Activated CD8-positive, alpha-beta T cell treated with anti-CD3 and anti-CD28 coated beads for 36 hours (primary cell): Measurements from ENCODE around the gene ABCD1. TPM values are rescaled to one million over a fixed set of nuclear protein-coding genes. Genes with fewer than 3 reads are reported as not detected.
"Not testable (repeated sequence)": the region's sequence is repeated elsewhere in the genome, so short reads cannot be mapped to it uniquely, and the experiment has no call there.

Source experiments
- ATAC-seq: fragments of 200-7000 bp; cut with Tn5 transposase; one replicate; pipeline ENCODE4 v1.10.0; 2021; ENCODE audit warnings: mild to moderate bottlenecking, moderate library complexity
- CTCF ChIA-PET: fragments of 350-600 bp; sonication (Branson Sonifier 250); formaldehyde crosslinking; loops from one replicate; lab custom pipeline; 2021; ENCODE audit warnings: antibody characterized with exemption; lab: Charles Lee
- POLR2A ChIA-PET: fragments of 350-600 bp; sonication (Branson Sonifier 250); formaldehyde crosslinking; loops from one replicate; lab custom pipeline; 2021; ENCODE audit warnings: antibody characterized with exemption; lab: Charles Lee
- DNase-seq: peaks from one replicate; pipeline ENCODE4 v3.0.0-alpha.2; 2020
- H3K27ac Mint-ChIP-seq: one replicate; pipeline ENCODE4 v1.8.0; 2021; ENCODE audit warnings: mild to moderate bottlenecking, mixed read lengths
- H3K27me3 Mint-ChIP-seq: one replicate; pipeline ENCODE4 v1.8.0; 2021; ENCODE audit warnings: mixed read lengths
- H3K36me3 Mint-ChIP-seq: one replicate; pipeline ENCODE4 v1.8.0; 2021; ENCODE audit warnings: low read depth, mixed read lengths
- H3K4me1 Mint-ChIP-seq: one replicate; pipeline ENCODE4 v1.8.0; 2021; ENCODE audit warnings: low read depth, mixed read lengths
- H3K4me3 Mint-ChIP-seq: one replicate; pipeline ENCODE4 v1.8.0; 2021; ENCODE audit warnings: mild to moderate bottlenecking, moderate library complexity, mixed read lengths
- H3K9me3 Mint-ChIP-seq: one replicate; pipeline ENCODE4 v1.8.0; 2021; ENCODE audit warnings: mixed read lengths
- intact Hi-C: fragments of 100-400 bp; cut with micrococcal nuclease; formaldehyde crosslinking; loops from one replicate; pipeline ENCODE4 v1.10.0; 2022
- total RNA-seq, 2 experiments: library from RNA; stranded (reverse); gene quantifications; one replicate each; pipeline ENCODE4 v1.2.3, GENCODE V29; 2021
- TF ChIP-seq, protein P1 (sequence below): fragments of 200-600 bp; IDR thresholded peaks from one replicate; pipeline ENCODE4 v1.8.0; 2022; ENCODE audit warnings: antibody characterized with exemption, mild to moderate bottlenecking

Gene ABCD1
- total RNA-seq, 2 experiments from 2014 or later = 3.9 to 4.4 TPM

DNA sequence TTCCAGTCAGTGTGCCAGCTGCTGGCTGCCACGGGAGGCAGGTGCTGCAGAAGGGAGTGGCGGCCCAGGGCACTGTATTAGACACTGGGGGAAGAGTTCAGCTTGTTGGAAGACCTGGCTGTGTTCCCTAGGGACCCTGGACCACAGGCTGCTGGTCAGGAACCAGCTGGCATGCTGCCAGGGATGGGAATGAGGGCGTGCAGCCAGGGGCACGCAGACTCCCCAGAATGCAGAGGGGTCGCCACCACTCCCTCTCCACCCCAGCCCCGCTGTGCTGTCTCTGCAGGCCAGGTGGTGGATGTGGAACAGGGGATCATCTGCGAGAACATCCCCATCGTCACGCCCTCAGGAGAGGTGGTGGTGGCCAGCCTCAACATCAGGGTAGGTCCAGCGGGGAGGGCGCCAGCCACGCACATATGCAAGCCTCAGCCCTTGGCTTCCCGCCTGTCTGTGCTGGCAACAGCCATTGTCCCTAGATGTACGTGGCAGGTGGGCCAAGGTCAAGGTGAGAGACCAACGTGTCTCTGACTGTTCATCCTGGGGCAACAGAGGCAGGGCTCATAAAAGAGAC, 12.3 kb downstream of the ABCD1 start:
- Mint-ChIP-seq H3K36me3 (peaks cover 3% of the 10 kb centered on the region), H3K4me3 (no peak overlapping the region), H3K27ac (no peak overlapping the region), H3K4me1 (peaks cover 20% of the 10 kb centered on the region), H3K27me3 (no peaks in the 10 kb centered on the region), H3K9me3 (peaks cover under 1% of the 10 kb centered on the region)
- ATAC-seq (no peak), DNase-seq (no peak)
- intact Hi-C loops = no loop called here
- TF ChIP-seq, protein P1, sequence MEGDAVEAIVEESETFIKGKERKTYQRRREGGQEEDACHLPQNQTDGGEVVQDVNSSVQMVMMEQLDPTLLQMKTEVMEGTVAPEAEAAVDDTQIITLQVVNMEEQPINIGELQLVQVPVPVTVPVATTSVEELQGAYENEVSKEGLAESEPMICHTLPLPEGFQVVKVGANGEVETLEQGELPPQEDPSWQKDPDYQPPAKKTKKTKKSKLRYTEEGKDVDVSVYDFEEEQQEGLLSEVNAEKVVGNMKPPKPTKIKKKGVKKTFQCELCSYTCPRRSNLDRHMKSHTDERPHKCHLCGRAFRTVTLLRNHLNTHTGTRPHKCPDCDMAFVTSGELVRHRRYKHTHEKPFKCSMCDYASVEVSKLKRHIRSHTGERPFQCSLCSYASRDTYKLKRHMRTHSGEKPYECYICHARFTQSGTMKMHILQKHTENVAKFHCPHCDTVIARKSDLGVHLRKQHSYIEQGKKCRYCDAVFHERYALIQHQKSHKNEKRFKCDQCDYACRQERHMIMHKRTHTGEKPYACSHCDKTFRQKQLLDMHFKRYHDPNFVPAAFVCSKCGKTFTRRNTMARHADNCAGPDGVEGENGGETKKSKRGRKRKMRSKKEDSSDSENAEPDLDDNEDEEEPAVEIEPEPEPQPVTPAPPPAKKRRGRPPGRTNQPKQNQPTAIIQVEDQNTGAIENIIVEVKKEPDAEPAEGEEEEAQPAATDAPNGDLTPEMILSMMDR = no peak
- ChIA-PET CTCF (no interaction called here), POLR2A (no interaction called here)

DNA sequence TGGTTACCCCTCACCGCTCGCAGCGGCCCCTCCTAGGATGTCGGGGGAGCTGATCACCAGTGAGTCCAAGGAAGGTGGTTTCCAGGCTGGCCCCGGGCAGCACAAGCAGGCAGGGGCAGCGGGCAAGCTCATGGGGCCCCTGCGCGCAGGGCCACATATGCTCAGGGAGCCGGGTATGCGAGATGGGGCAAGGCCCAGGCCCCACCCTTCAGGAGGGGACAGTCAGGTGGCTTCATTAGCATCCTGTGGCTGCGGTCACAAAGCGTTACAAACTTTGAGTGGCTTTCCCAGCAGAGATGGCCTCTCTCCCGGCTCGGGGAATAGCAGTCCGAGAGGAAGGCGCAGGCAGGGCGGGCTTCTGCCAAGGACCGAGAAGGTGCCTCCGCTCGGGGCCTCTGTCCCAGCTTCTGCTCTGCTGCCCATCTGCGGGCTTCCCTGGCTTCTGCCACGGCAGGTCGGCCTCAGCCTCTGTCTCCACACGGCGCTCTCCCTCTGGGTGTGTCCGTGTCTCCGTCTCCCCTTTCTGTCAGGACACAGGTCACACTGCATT, 13.5 kb downstream of the ABCD1 start:
- ATAC-seq = no peak

DNA sequence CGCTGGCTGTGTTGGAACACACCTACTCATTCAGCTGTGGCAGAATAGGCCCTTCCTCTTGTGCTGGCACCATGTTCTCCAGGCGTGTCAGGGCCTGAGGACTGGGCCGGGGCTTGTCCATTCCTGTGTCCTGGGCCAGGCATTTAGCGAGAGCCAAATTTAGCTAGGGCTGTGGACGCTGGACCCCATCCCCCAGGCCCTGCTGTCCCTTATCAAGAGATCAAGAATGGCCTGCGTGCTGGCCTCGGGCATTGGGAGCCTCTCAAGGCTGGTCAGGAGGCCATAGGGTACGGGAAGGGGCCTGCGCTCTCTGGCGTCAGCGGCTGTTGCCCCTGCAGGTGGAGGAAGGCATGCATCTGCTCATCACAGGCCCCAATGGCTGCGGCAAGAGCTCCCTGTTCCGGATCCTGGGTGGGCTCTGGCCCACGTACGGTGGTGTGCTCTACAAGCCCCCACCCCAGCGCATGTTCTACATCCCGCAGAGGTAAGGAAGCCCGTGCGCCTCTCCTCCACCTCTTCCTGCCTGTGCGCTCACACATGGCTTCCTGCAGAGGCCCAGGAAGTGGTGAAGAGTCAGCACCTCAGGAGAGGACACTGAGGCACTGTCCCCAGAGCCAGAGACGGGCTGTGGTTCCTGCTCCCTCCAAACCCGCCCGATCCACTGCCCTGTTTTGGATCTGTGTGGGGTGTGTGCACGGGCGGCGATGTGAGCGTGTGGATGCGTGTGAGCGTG, 15.3 kb downstream of the ABCD1 start:
- DNase-seq = peak; percentile 29
- Mint-ChIP-seq H3K36me3 (no peaks in the 10 kb centered on the region), H3K4me3 (peak overlapping the region; percentile 16), H3K27me3 (peaks cover 4% of the 10 kb centered on the region), H3K4me1 (peaks cover 21% of the 10 kb centered on the region), H3K27ac (peak overlapping the region; percentile 86), H3K9me3 (no peaks in the 10 kb centered on the region)
- ChIA-PET POLR2A (no interaction called here), CTCF (interaction anchor here (0.9 kb wide), 1 partner anchor 25 kb away, joined by 4 read pairs; the partner anchor contains the start of gene PLXNB3)
- peak; percentile 74 for ATAC-seq
- TF ChIP-seq, protein P1 = no peak
- intact Hi-C loops = no loop called here

More for the DNA sequence above, 13.5 kb downstream of the ABCD1 start:
- Mint-ChIP-seq H3K4me1 (peaks cover 20% of the 10 kb centered on the region), H3K27ac (no peak overlapping the region), H3K4me3 (no peak overlapping the region), H3K36me3 (peaks cover 2% of the 10 kb centered on the region), H3K9me3 (no peaks in the 10 kb centered on the region), H3K27me3 (no peaks in the 10 kb centered on the region)
- intact Hi-C loops = no loop called here
- POLR2A ChIA-PET = no interaction called here
- CTCF ChIA-PET = no interaction called here
- no peak for DNase-seq
- TF ChIP-seq, protein P1 = no peak

DNA sequence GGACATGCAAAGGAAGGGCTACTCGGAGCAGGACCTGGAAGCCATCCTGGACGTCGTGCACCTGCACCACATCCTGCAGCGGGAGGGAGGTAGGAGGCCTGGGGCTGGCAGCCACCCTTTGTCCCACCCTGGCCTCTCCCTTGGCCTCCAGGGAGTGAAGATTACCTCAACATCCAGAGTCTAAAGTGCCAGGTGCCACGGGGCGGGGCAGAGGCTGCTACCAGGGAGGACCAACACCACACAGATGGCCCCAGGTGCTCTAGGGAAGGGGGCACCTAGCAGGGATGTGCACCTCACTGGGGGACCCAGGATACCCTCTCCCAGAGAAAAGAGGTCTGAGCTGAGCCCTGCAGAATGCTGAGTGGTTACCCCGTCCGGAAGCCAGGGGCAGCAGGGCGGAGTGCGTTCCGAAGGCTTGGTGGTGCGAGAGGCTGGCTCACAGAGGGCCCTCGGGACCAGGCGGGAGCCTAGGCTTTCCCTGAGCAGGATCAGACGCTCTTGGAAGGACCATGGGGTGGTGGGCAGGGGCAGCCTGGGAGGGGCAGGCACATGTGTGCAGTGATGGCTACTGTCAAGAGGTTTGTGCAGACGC, 16.1 kb downstream of the ABCD1 start:
- TF ChIP-seq, protein P1 = no peak
- DNase-seq (no peak), ATAC-seq (no peak)
- POLR2A ChIA-PET = no interaction called here
- H3K4me3 Mint-ChIP-seq = no peak overlapping the region
- H3K4me1 Mint-ChIP-seq = peaks cover 13% of the 10 kb centered on the region
- H3K27me3 Mint-ChIP-seq = peaks cover 4% of the 10 kb centered on the region
- CTCF ChIA-PET = no interaction called here
- peak overlapping the region; percentile 86 for H3K27ac Mint-ChIP-seq
- H3K9me3 Mint-ChIP-seq = no peaks in the 10 kb centered on the region
- intact Hi-C loops = no loop called here
- no peaks in the 10 kb centered on the region for H3K36me3 Mint-ChIP-seq

DNA sequence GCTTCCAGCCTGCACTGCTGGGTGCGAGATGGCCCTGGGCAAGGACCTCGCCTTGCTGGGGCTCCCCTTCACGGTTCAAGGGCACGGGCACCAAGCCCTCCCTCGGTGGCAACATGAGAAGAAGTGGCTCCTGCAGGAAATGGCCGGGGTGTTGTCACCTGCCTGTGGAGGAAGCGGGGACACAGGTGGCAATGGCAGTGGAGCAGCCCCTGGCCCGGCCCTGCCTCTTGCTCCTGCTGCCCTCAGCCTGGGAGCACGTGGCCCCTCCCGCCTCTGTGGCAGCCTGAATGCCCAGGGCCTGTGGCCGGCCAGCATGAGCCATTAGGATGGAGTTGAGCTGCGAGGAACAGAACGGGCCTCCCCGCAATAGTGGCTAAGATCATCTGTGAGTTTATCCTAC, 16.8 kb downstream of the ABCD1 start:
- H3K27me3 Mint-ChIP-seq = peaks cover 4% of the 10 kb centered on the region
- no peaks in the 10 kb centered on the region for H3K36me3 Mint-ChIP-seq
- no peak overlapping the region for H3K27ac Mint-ChIP-seq
- H3K9me3 Mint-ChIP-seq = no peaks in the 10 kb centered on the region
- DNase-seq (no peak), ATAC-seq (no peak)
- POLR2A ChIA-PET = no interaction called here
- intact Hi-C loops = no loop called here
- no peak overlapping the region for H3K4me3 Mint-ChIP-seq
- CTCF ChIA-PET = no interaction called here
- TF ChIP-seq, protein P1 = no peak
- peaks cover 13% of the 10 kb centered on the region for H3K4me1 Mint-ChIP-seq

DNA sequence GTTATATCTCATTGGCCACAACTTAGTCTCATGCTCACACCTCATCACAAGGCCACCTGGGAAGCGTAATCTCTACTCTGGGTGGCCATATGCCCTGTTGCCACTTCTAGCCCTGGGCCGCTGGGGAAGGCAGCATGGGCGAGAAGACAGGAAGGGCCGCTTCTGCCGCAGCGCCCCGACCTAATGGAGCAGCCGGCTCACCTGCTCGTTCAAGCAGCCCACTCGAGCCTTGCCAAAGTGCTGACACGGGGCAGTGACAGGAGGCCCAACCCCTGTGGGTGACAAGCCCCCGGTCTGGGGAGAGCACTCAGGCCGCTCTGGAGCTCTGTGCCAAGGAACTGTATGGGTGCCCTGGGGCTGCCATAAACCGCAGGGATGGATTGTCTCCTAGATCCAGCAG, 17.5 kb downstream of the ABCD1 start:
- H3K27ac Mint-ChIP-seq, H3K4me3 Mint-ChIP-seq, intact Hi-C loops, H3K9me3 Mint-ChIP-seq, CTCF ChIA-PET, H3K27me3 Mint-ChIP-seq, POLR2A ChIA-PET, DNase-seq, H3K36me3 Mint-ChIP-seq, ATAC-seq: not testable (repeated sequence)
- peaks cover 13% of the 10 kb centered on the region for H3K4me1 Mint-ChIP-seq
